Prostate gland (tissue), 2 donors: ENCODE data around the gene MYADML2.

ENCODE experiments used
- POLR2A ChIP-seq: fragments of 450-650 bp; IDR thresholded peaks from one replicate; pipeline ENCODE4 v1.6.1; 2016; ENCODE audit warnings: antibody characterized with exemption, mild to moderate bottlenecking
- POLR2AphosphoS5 ChIP-seq: sonication (generic); formaldehyde crosslinking; IDR thresholded peaks from one replicate; pipeline ENCODE4 v1.6.1; 2017; ENCODE audit warnings: antibody characterized with exemption
- TF ChIP-seq, protein P1 (sequence below), 4 experiments: fragments of 200-600 bp in 2 of 4; fragments of 450-650 bp in 2 of 4; sonication (generic) in 2 of 4; IDR thresholded peaks; 1 replicate in 3 of 4; 2 replicates in 1 of 4; pipeline ENCODE4 v1.5.1; 2016 to 2019; ENCODE audit warnings: antibody characterized with exemption in 4 of 4, mild to moderate bottlenecking in 2 of 4, moderate library complexity in 2 of 4

DNA sequence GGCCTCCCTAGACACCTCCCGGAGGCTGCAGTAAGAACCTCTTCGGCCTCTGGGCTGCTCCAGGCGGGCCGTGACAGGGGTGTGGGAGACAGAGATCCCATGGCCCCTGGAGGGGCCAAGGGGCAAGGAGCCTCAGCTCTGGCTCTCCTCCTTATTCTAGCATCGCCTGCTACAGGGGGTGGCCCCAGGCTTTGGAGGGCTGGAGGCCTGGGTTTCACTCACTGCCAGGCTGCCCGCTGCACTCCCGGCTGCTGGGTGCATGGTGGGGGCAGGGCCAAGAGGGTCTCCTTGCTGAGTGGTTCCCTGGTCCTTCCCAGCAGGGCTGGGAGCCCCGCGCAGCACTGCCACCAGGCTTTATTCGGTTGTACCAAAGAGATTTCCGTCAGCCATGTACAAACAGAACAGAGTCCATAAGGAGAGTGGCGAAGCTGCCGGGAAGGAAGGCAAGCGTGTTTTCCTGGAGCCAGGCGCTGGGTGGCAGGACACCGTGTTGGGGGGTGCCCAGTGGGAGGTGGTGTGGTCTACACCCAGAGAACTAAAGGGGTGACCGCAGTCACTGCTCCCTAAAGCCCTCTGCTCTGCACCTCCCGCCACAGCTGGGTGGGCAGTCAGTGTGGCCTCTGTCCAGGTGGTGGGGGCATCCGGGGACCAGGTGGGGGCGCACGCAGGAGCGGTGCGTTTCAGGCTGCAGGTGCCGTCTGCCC is 43.0 kb downstream of the MYADML2 start:
- TF ChIP-seq, protein P1, sequence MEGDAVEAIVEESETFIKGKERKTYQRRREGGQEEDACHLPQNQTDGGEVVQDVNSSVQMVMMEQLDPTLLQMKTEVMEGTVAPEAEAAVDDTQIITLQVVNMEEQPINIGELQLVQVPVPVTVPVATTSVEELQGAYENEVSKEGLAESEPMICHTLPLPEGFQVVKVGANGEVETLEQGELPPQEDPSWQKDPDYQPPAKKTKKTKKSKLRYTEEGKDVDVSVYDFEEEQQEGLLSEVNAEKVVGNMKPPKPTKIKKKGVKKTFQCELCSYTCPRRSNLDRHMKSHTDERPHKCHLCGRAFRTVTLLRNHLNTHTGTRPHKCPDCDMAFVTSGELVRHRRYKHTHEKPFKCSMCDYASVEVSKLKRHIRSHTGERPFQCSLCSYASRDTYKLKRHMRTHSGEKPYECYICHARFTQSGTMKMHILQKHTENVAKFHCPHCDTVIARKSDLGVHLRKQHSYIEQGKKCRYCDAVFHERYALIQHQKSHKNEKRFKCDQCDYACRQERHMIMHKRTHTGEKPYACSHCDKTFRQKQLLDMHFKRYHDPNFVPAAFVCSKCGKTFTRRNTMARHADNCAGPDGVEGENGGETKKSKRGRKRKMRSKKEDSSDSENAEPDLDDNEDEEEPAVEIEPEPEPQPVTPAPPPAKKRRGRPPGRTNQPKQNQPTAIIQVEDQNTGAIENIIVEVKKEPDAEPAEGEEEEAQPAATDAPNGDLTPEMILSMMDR (IDR thresholded peaks at IDR 0.05): no peak
- TF ChIP-seq POLR2A (no peak), POLR2AphosphoS5 (no peak)
